Heart left ventricle (tissue), 16 donors: ENCODE data around the gene SMIM43. TPM values are rescaled to one million over a fixed set of nuclear protein-coding genes. Genes with fewer than 3 reads are reported as not detected.

Experiments used
- ATAC-seq, 4 donors: fragments of 200-7000 bp; cut with Tn5 transposase; one replicate each; pipeline ENCODE4 v1.9.1; 2020 to 2022; ENCODE audit warnings: moderate library complexity in 4 of 4, mild to moderate bottlenecking in 3 of 4, moderate number of reproducible peaks in 1 of 4
- DNase-seq, 5 donors: peaks; one replicate each; pipeline ENCODE4 v3.0.0-alpha.2; 2020
- H3K27ac ChIP-seq, 12 donors: fragments of 200-600 bp; sonication (generic) in 4 of 12; one replicate each; pipeline versions ENCODE4 v1.5.0 to v1.8.0; 2016 to 2022; ENCODE audit warnings: mild to moderate bottlenecking in 2 of 12
- H3K27me3 ChIP-seq, 9 donors: fragments of 200-600 bp; sonication (generic) in 2 of 9; one replicate each; pipeline versions ENCODE4 v1.5.1 to v1.8.0; 2016 to 2022; ENCODE audit warnings: mild to moderate bottlenecking in 3 of 9
- H3K36me3 ChIP-seq, 9 donors: fragments of 200-600 bp; sonication (generic) in 2 of 9; one replicate each; pipeline versions ENCODE4 v1.5.0 to v1.8.0; 2018 to 2022; ENCODE audit warnings: mild to moderate bottlenecking in 2 of 9
- H3K4me1 ChIP-seq, 12 donors: fragments of 200-600 bp; sonication (generic) in 4 of 12; one replicate each; pipeline versions ENCODE4 v1.5.0 to v1.8.0; 2016 to 2022; ENCODE audit warnings: mild to moderate bottlenecking in 3 of 12
- H3K4me3 ChIP-seq, 12 donors: fragments of 200-600 bp; sonication (generic) in 4 of 12; one replicate each; pipeline versions ENCODE4 v1.5.0 to v1.8.0; 2017 to 2022; ENCODE audit warnings: mild to moderate bottlenecking in 9 of 12, moderate library complexity in 4 of 12
- H3K9me3 ChIP-seq, 12 donors: fragments of 200-600 bp; sonication (generic) in 4 of 12; one replicate each; pipeline versions ENCODE4 v1.5.0 to v1.8.0; 2016 to 2022; ENCODE audit warnings: mild to moderate bottlenecking in 1 of 12
- POLR2A ChIP-seq, 2 donors: fragments of 450-650 bp; IDR thresholded peaks; one replicate each; pipeline ENCODE4 v1.6.1; 2017; ENCODE audit warnings: antibody characterized with exemption in 2 of 2, mild to moderate bottlenecking in 2 of 2, moderate library complexity in 2 of 2
- WGBS, 4 donors: extraction: QIAGEN DNeasy Blood & Tissue Kit in 2 of 4; methylation state at CpG; one replicate each; pipeline versions ENCODE4 v1.1.5 to v1.1.7; 2013 to 2018; 5-methylcytosine and 5-hydroxymethylcytosine counted together
- intact Hi-C, 10 donors: fragments of 100-400 bp; cut with DNase I; formaldehyde crosslinking; loops; one replicate each; pipeline versions ENCODE4 v1.11.1 to v1.14.2; 2022
- polyA plus RNA-seq, 2 donors: library from polyadenylated mRNA; stranded (reverse); fragments of 200-250 nt; gene quantifications; one replicate each; pipeline ENCODE4 v1.2.3, GENCODE V29; 2013
- total RNA-seq, 9 donors: library from RNA; depleted of rRNA in 2 of 9; stranded (reverse); fragments of >200 nt in 2 of 9; fragmentation: NEBNext Ultra II Directional in 3 of 9; extraction: Animal tissue kit (Norgen Biotek cat#: 25700) in 3 of 9; gene quantifications; one replicate each; pipeline versions ENCODE4 v1.1.0 to v1.2.4, GENCODE V29; 2016 to 2023
- TF ChIP-seq, protein P1 (sequence below), 12 donors: fragments of 200-600 bp; sonication (generic) in 4 of 12; IDR thresholded peaks; one replicate each; pipeline versions ENCODE4 v1.5.0 to v1.8.0; 2018 to 2022; ENCODE audit warnings: antibody characterized with exemption in 12 of 12, mild to moderate bottlenecking in 5 of 12
- donor health status: ischemic (EF 13 %, LVEDD 7.1; RV severe dilation, severe dysfunction).
- donor health status: healthy with polysubstance abuse.
- donor health status: DM: no; HTN: yes; CAD: no.
- donor health status: DM: no; HTN: no; CAD: no.
- donor health status: ischemic (EF 25% LVEDD 6.9; RV normal size, moderate dysfunction).
- donor health status: ischemic (EF 25% LVEDD 5.7; RV mildly dilated, moderate dysfunction).
- donor health status: healthy.
- donor health status: DM: yes; HTN: yes; CAD: no.
- donor health status: ischemic (EF 35%, LVEDD 5.7; RV mildly dilated, moderate dysfunction).
- donor health status: nonischemic (EF 11% LVEDD 7.7; RV severe dilation, severe dysfunction).
- donor health status: DM: yes; HTN: yes; CAD: no.
- donor health status: PGD.
- donor health status: ischemic (EF 29% LVEDD 5.4; RV normal size, mild dysfunction).
- donor health status: nonischemic (EF 23%, LVEDD 6.1; RV moderate dilation, normal function).

Gene SMIM43
- total and polyA plus RNA-seq, 11 donors = 0.08 to 1.7 (median 0.60) TPM; not detected in 7

DNA sequence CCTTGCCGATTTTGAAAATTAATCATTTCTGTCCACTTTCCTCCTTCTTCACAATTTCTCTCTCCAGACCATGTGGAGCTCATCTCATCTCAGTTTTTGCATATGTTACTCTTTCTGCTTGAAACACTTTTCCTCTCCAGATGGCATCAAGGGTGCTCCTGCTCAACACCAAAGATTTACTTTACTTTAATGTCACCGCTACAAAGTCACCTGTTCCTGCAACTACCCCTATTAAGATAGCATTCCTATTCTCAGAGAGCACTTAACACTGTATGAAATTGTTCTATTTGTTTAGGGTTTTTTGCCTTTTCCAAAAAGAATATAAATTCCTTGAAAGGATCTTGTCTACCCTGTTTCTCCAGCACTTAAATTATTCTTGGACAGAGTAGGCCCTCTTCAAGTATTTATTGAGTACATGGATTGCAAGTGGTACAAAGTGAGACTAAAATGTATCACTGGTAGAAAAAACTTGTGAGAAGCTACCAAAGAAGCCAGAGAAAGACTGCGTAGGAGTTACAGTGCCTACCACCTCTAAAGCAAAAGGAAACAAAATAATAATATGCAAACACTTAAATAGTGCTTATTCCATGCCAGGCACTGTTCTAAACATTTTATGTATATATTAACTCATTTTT is 35.0 kb upstream of the SMIM43 start:
- Histone ChIP-seq H3K36me3 (peaks cover 0 to 27% (median 24%) of the 10 kb centered on the region in 9 donors), H3K27me3 (no peaks in the 10 kb centered on the region), H3K27ac (peak overlapping the region in 5 of 12 donors; percentile 81 to 95 (median 93)), H3K4me1 (peaks cover 0 to 30% (median 11%) of the 10 kb centered on the region in 12 donors), H3K4me3 (peak overlapping the region in 1 of 12 donors; percentile 74), H3K9me3 (no peaks in the 10 kb centered on the region)
- no peak for TF ChIP-seq POLR2A (IDR thresholded peaks at IDR 0.05)
- TF ChIP-seq, protein P1, sequence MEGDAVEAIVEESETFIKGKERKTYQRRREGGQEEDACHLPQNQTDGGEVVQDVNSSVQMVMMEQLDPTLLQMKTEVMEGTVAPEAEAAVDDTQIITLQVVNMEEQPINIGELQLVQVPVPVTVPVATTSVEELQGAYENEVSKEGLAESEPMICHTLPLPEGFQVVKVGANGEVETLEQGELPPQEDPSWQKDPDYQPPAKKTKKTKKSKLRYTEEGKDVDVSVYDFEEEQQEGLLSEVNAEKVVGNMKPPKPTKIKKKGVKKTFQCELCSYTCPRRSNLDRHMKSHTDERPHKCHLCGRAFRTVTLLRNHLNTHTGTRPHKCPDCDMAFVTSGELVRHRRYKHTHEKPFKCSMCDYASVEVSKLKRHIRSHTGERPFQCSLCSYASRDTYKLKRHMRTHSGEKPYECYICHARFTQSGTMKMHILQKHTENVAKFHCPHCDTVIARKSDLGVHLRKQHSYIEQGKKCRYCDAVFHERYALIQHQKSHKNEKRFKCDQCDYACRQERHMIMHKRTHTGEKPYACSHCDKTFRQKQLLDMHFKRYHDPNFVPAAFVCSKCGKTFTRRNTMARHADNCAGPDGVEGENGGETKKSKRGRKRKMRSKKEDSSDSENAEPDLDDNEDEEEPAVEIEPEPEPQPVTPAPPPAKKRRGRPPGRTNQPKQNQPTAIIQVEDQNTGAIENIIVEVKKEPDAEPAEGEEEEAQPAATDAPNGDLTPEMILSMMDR (IDR thresholded peaks at IDR 0.05) = no peak
- WGBS, 4 donors = 90 to 94% (median 92%) methylated on average over 3 of the region's 3 CpGs
- ATAC-seq (no peak), DNase-seq (no peak)
- intact Hi-C loops = loop anchor here in 1 of 10 donors (2.0 to 5.0 kb wide), 3 partner anchors 25 to 103 kb away; partner anchors contain the start of genes ANXA5 and BBS7

DNA sequence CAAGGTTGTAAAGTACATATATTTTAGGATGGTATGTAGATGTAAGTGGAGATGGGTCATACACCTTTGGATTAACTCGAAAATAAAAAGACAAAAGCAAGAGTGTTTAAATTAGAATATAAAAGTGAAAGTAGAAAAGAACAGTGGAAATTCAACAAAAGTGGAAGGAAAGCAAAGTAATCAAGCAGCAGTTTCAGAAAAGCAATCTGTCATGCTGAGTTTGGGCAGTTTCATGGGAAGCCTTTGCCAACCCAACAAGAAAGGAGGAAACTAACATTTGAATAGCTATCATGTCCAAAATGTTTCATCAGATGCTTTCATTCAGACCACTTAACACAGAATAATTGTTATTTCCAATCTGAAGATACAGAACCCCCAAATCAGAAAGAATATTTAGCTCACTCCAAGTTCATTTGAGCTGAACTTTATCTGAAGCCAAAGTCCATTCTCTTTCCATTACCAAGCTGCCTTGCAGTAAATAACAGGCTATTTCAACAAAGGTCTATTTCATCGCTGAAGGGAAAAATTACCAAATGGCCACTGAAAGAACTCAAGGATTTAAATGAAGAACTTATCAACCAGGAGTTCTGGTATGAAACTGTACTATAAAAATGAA is 34.4 kb upstream of the SMIM43 start:
- Histone ChIP-seq H3K4me3 (no peak overlapping the region), H3K27me3 (no peaks in the 10 kb centered on the region), H3K4me1 (peaks cover 0 to 30% (median 11%) of the 10 kb centered on the region in 12 donors), H3K9me3 (no peaks in the 10 kb centered on the region), H3K27ac (peak overlapping the region in 1 of 12 donors; percentile 28), H3K36me3 (peaks cover 0 to 21% (median 17%) of the 10 kb centered on the region in 9 donors)
- ATAC-seq (no peak), DNase-seq (no peak)
- TF ChIP-seq, protein P1 (IDR thresholded peaks at IDR 0.05) = no peak
- TF ChIP-seq POLR2A (IDR thresholded peaks at IDR 0.05) = no peak
- WGBS, 4 donors = 76 to 83% (median 78%) methylated on average over 2 of the region's 2 CpGs
- intact Hi-C loops = no loop called here

DNA sequence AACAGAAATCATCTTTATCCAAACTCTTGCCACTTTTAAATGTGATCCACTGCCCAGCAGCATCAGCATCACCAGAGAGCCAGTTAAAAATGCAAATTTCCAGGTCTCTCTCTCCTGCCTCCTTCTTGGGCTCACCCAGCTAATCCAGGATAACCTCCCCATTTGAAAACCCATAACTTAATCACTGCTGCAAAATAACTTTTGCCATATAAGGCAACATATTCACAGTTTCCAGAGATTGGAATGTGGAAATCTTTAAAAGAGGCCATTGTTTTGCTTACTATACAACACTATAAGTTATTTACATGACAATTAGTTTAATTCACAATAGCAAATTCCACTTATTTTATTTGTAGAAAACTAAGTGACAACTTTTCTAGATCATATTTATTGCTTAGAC is 31.3 kb upstream of the SMIM43 start:
- H3K27ac ChIP-seq = no peak overlapping the region
- H3K4me1 ChIP-seq = peaks cover 0 to 18% (median 4%) of the 10 kb centered on the region in 12 donors
- H3K9me3 ChIP-seq = no peaks in the 10 kb centered on the region
- TF ChIP-seq, protein P1 (IDR thresholded peaks at IDR 0.05) = no peak
- DNase-seq (no peak), ATAC-seq (no peak)
- no peak overlapping the region for H3K4me3 ChIP-seq
- intact Hi-C loops = no loop called here
- peaks cover 0 to 22% (median 0%) of the 10 kb centered on the region in 9 donors for H3K27me3 ChIP-seq
- no peaks in the 10 kb centered on the region for H3K36me3 ChIP-seq

DNA sequence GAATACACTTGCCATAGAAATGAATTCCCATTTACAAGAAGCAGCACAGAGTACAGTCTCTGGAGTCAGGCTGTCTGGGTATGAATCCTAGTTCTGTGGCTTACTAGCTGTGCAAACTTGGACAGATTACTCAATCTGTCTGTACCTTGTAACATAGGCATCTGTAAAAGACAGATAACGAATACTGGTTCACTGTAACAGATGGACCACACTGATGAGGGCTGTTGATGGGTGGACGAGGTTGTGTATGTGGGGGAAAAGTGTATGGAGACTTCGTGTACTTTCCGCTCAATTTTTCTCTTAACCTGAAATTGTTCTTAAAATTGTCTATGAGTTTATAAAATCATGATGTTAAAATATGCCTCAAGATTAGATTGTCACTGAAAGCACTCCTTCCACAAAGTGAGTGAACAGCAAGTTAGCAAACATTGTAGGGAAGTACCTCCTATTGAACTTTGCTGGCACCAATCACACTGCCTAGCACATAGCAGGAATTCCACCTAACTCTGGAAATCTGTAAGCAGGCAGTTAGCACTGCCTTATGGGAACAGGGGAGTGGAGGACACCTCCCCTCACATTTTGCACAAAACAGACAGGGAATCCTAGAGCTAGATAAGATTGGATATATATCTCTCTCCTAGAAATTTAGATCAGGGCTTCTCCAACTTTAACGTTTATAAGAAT is 29.7 kb upstream of the SMIM43 start:
- no peak for ATAC-seq

More for the DNA sequence above, 29.7 kb upstream of the SMIM43 start:
- intact Hi-C loops = loop anchor here in 1 of 10 donors (5.0 kb wide), 1 partner anchor 92 kb away; no protein-coding TSS in a partner anchor
- no peak for DNase-seq
- 65 to 77% (median 72%) methylated on average over 5 of the region's 5 CpGs for WGBS, 4 donors
- Histone ChIP-seq H3K4me3 (no peak overlapping the region), H3K9me3 (no peaks in the 10 kb centered on the region), H3K27ac (no peak overlapping the region), H3K4me1 (peaks cover 0 to 9% (median 0%) of the 10 kb centered on the region in 12 donors), H3K36me3 (no peaks in the 10 kb centered on the region), H3K27me3 (peaks cover 0 to 29% (median 0%) of the 10 kb centered on the region in 9 donors)
- no peak for TF ChIP-seq POLR2A (IDR thresholded peaks at IDR 0.05)
- TF ChIP-seq, protein P1 (IDR thresholded peaks at IDR 0.05) = no peak
